Measurements from ENCODE around the gene SLC9A7. TPM values are rescaled to one million over a fixed set of nuclear protein-coding genes. Genes with fewer than 3 reads are reported as not detected.

Gene SLC9A7
- total RNA-seq, 2 donors from 2014 or later: 1.4 to 2.2 TPM

DNA sequence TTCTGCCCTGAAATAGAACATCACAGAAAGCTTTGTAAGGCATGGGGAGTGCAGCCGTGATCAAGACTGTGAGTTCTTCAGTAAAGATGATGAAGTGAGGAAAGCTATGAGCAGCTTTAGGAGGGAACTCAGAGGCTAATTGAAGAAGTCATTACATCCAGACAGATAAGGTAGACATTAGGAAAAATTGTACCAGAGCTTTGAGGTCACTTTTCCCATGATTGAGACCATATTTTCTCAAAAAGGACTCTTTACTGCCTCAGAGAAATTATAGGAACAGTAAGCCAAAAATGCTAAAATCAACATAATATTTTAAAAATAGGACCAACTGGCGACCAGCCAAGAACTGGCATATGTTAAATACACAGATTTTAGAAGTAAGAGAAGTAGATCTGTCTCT is 174.2 kb downstream of the SLC9A7 start:
- Histone ChIP-seq H3K4me1 (no peaks in the 10 kb centered on the region), H3K27ac (no peak overlapping the region), H3K36me3 (no peaks in the 10 kb centered on the region), H3K27me3 (no peaks in the 10 kb centered on the region), H3K9me3 (no peaks in the 10 kb centered on the region), H3K9ac (ENCODE audit: low read depth in 2 of 2, low read length in 2 of 2) (no peak overlapping the region), H3K4me3 (no peak overlapping the region)
- TF ChIP-seq, protein P1, sequence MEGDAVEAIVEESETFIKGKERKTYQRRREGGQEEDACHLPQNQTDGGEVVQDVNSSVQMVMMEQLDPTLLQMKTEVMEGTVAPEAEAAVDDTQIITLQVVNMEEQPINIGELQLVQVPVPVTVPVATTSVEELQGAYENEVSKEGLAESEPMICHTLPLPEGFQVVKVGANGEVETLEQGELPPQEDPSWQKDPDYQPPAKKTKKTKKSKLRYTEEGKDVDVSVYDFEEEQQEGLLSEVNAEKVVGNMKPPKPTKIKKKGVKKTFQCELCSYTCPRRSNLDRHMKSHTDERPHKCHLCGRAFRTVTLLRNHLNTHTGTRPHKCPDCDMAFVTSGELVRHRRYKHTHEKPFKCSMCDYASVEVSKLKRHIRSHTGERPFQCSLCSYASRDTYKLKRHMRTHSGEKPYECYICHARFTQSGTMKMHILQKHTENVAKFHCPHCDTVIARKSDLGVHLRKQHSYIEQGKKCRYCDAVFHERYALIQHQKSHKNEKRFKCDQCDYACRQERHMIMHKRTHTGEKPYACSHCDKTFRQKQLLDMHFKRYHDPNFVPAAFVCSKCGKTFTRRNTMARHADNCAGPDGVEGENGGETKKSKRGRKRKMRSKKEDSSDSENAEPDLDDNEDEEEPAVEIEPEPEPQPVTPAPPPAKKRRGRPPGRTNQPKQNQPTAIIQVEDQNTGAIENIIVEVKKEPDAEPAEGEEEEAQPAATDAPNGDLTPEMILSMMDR (IDR thresholded peaks at IDR 0.05): no peak
- no peak for DNase-seq
- intact Hi-C loops (cut with DNase I): no loop called here

DNA sequence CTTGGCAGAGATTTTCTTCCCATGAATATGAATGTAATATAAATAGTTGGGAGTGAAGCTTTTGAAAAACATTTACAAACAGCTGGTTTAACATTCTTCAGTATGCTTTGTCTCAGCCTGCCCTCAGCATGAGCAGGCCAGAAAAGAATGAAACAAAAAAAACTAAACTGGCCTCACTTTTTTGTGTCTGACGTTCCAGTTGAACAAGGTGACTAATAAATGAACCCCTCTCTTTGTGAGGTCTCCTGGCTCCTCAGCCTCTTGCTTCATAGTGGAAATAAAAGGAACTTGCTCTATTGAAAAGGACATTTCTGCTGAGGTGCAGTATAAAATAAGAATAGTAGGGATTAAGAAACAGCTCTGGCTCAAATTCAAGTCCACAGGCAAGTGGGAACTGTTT is 176.0 kb downstream of the SLC9A7 start:
- intact Hi-C loops (cut with DNase I): no loop called here
- Histone ChIP-seq H3K4me1 (no peaks in the 10 kb centered on the region), H3K27ac (no peak overlapping the region), H3K27me3 (no peaks in the 10 kb centered on the region), H3K4me3 (no peak overlapping the region), H3K9me3 (no peaks in the 10 kb centered on the region), H3K9ac (ENCODE audit: low read depth in 2 of 2, low read length in 2 of 2) (no peak overlapping the region), H3K36me3 (no peaks in the 10 kb centered on the region)
- DNase-seq: no peak
- TF ChIP-seq, protein P1 (IDR thresholded peaks at IDR 0.05): no peak

DNA sequence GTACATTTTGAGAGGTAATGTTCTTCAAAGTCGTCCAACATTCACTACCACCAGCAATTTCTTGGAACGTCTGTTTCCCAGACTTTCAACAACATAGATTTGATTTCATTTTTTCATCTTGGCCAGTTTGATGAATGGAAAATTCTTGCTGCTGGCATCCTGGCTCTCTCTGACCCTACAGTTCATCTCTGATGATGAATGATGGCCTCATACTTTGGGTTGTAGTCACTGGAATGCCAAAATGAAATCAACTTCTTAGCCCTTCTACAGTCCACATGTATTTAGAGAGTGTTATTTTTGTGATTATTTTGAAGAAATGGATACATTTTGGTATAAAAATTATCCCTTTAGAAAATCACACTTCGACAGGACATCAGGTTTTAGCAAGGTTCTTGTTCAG is 176.6 kb downstream of the SLC9A7 start:
- H3K36me3 ChIP-seq: no peaks in the 10 kb centered on the region
- no peaks in the 10 kb centered on the region for H3K27me3 ChIP-seq
- H3K4me3 ChIP-seq: no peak overlapping the region
- intact Hi-C loops (cut with DNase I): no loop called here
- TF ChIP-seq, protein P1 (IDR thresholded peaks at IDR 0.05): no peak
- no peak overlapping the region for H3K27ac ChIP-seq
- no peaks in the 10 kb centered on the region for H3K9me3 ChIP-seq
- H3K9ac ChIP-seq (ENCODE audit: low read depth in 2 of 2, low read length in 2 of 2): no peak overlapping the region
- no peak for DNase-seq
- H3K4me1 ChIP-seq: no peaks in the 10 kb centered on the region

DNA sequence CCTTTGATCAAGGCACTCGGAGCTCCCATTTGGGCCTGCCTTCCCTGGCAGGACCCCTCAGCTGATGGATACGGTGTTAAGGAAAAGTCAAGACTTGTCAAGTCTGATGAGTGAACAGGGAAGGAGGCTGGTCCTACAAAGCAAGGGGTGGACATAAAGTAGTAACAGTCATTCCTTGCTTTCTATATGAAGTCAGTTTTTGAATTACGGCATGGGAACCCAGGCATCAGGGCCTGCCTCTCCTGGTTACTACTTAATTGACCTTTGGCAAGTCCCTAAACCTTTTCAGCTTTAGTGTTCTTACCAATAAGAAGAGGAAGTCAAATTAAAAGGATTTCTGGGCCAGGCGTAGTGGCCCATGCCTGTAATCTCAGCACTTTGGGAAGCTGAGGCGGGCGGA is 178.3 kb downstream of the SLC9A7 start:
- Histone ChIP-seq H3K4me3 (no peak overlapping the region), H3K27me3 (no peaks in the 10 kb centered on the region), H3K4me1 (no peaks in the 10 kb centered on the region), H3K9me3 (no peaks in the 10 kb centered on the region), H3K36me3 (no peaks in the 10 kb centered on the region), H3K27ac (no peak overlapping the region), H3K9ac (ENCODE audit: low read depth in 2 of 2, low read length in 2 of 2) (no peak overlapping the region)
- DNase-seq: no peak
- intact Hi-C loops (cut with DNase I): no loop called here
- TF ChIP-seq, protein P1 (IDR thresholded peaks at IDR 0.05): no peak

DNA sequence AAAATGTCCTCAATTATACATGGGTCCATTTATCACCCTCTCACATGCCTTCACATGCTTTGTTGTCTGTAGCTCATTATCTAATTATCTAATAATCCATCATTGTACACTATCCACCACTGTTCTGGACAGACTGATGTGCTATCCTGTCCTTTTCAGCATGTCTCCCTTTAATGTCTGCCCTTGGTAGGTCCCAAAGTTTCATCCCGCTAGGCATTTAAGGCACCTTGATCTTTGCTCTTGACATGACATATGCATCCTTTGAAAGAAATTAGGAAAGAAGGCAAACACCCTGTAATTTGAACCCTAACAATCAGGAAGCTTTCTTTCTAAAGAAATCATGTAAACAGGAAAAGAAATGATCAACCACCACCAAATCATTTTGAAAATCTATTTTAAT is 179.7 kb downstream of the SLC9A7 start:
- intact Hi-C loops (cut with DNase I): no loop called here
- DNase-seq: no peak
- TF ChIP-seq, protein P1 (IDR thresholded peaks at IDR 0.05): no peak
- no peaks in the 10 kb centered on the region for H3K9me3 ChIP-seq
- H3K27ac ChIP-seq: no peak overlapping the region
- no peak overlapping the region for H3K9ac ChIP-seq (ENCODE audit: low read depth in 2 of 2, low read length in 2 of 2)
- H3K4me3 ChIP-seq: no peak overlapping the region
- no peaks in the 10 kb centered on the region for H3K36me3 ChIP-seq
- no peaks in the 10 kb centered on the region for H3K4me1 ChIP-seq
- no peaks in the 10 kb centered on the region for H3K27me3 ChIP-seq
